Activated CD4-positive, alpha-beta T cell treated with anti-CD3 and anti-CD28 coated beads, Interleukin-2, amount 50 U/mL, for 4 hours (primary cell): Measurements from ENCODE around the gene JMJD7.

Experiments
- DNase-seq, 2 experiments: peaks; one replicate each; pipeline ENCODE4 v3.0.0-alpha.2; 2020

The JMJD7 gene

DNA sequence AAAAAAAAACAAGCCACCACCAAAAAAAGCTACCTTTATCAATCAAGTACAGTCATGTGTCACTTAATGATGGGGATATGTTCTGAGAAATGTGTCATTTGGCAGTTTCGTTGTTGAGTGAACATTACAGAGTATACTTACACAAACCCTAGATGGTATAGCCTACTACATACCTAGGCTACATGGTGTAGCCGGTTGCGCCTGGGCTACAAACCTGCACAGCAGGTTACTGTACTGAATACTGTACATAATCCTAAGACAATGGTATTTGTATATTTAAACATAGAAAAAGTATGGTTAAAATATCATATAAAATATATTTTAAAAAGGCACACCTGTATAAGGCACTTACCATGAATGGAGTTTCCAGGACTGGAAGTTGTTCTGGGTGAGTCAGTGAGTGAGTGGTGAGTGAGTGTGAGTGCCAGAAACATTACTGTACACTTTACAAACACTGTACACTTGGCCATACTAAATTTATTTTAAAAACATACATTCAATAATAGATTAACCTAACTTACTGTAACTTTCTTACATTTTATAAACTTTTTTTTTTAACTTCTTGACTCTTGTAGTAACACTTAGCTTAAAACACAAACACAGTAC is 25.9 kb upstream of the JMJD7 start:
- DNase-seq, result no peak

DNA sequence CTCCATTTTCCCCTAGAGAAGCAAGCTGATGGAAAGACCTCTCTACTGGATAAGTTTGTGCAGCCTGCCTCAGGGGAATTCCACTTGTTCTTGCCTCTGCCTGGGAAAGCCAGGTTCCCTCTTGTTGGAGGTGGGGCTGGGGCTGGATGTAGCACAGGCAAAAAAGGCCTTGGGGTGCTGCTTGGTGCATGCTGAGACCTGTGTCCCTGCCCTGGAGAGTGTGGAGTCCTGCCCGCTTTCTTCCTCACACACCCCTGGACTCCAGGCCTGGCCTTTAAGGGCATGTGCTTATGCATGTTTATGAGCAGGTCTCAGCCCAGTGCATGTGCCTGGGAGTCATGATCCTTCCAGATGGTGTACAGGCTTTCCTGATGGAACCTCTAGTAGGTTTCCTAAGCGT is 23.5 kb upstream of the JMJD7 start:
- DNase-seq, result no peak

DNA sequence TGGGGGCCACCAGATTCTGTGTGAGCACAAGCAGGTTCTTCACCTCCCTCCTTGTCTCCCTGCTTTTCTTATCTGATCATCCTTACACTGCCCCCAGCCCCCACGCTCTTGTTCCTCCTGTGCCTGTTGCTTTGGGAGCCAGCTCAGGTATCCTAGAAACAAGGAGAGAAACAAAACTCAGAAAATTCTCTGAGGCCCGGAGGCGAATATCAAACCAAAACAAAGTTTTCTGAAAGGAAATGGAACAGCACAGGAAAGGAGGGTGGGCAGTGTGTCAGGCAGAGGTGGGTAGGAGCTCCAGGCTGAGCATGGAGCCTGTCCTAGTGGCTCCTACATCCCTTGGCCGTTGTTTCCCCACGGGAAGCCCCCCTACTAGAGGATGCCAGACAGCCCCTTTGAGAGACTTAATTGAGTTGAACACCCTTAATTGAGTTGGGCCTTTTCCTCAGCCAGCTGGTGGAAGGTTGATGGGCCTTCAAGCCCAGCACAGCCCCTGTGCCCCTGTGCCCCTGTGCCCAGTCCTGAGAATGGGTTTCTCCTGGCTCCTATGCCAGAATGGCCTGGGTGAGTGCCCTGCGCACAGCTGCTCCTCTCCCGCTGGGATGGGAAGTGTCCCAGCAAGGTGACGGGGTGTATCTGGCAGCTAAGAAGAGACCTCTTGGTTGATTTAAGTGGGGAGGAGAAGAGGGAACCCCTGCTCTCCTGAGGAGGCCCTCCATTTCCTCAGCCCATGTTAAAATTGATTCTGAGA is 22.8 kb upstream of the JMJD7 start:
- no peak for DNase-seq

DNA sequence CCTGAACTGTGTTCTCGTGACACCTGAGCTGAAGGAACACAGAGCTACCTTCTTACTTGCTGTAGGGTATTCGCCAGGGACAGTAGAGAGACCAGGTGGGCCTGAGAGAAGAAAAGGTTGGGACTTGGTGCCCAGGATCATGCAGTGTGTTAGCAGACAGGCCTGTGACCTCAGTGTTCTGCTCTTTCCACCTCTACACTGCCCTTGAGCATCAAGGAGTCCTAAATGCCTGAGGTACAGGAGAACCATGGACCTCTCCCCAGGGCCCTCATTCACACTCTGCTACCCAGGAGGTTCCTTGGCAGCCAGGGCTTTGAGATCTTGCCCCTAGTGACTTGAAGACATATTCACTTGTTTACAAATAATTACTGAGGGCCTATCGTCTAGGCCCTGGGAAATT is 22.2 kb upstream of the JMJD7 start:
- DNase-seq, result no peak

DNA sequence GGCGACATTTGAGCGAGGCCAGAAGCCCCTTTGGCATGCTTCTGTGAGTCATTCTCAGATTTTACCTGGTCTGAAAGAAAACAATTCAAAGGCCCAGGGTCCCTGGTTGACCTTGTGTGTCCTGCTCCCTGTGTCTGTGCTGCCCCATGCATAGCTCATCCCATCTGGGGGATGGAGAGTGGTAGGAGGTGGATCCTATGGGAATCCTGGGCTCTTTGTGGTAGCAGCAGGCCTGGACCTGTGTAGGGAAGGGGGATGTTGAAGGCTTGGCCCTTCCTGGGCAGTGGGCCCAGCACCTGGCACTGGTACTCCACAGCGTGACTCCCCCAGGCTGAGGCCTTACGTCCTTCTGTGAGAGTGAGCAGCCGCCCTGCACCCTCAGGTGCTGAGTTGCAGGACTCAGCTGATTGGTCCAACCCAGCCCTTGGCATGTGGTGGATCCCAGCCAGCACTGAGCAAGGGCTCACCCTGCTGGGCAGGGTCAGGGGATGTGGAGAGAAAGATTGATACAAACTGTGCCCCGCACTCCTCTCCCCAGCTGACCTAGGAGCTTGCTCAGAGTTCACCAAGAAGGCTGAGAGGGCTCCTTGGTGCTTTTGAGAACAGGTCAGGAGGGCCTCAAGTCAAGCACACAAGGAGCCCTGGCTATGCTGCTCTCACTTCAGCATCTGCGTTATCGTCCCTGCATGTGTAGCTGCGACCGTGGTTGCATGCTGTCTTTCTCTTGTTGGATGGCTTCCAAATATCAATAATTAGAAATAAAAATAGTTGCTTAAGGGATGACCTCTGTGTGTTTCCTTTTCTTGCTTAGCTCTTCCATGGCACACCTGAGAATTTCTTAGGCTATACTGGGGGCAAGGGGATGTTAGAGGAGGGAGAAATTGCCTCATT is 21.4 kb upstream of the JMJD7 start:
- DNase-seq, result no peak

DNA sequence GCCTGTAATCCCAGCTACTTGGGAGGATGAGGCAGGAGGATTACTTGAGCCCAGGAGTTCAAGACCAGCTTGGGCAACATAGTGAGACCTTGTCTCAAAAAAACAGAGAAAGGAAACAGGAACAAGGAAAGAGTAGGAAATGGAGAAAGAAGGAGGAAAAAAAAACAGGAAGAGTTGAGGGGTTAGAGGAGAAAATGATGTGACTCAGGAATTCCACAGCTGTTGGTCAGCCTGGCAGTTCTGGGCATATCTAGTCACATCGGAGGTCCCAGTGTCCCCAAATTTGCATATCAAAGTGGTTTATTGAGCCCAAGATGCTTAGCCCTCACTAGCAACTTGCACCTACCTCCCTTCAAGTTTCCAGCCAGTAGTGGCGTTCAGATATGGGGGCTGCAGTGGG is 18.8 kb upstream of the JMJD7 start:
- no peak for DNase-seq

DNA sequence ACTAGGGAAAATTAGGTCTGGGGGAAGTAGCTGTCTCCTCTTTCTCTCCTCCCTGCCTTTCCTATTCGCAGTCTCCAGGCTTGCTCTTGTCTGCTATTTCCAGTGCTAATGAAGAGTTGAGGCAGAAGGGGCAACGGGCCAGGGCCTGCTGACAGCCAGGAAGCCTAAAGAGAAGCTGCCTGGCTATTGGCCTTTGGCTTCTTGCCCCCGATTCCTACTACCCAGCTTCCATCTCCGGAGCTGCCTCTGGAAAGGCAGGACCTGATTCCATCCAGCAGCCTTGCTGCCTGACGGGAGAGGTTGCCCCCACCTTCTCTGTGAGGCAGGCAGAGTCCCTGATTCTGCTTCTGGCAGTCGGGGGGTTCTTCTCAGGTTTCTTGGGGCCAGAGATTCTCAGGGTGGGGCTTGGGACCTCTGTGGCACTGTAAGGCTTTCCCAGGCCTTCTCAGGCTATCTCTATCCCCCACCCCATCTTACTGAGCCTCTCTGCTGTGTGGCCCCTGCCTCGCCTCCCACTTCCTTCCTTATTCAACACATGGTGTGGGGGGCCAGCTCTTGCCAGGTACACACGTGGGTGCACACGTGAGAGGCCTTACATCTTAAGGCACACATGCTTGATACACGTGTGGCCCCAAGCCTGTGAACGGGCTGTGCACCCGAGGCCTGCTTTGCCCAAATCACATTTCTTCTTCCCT is 18.2 kb upstream of the JMJD7 start:
- no peak for DNase-seq

DNA sequence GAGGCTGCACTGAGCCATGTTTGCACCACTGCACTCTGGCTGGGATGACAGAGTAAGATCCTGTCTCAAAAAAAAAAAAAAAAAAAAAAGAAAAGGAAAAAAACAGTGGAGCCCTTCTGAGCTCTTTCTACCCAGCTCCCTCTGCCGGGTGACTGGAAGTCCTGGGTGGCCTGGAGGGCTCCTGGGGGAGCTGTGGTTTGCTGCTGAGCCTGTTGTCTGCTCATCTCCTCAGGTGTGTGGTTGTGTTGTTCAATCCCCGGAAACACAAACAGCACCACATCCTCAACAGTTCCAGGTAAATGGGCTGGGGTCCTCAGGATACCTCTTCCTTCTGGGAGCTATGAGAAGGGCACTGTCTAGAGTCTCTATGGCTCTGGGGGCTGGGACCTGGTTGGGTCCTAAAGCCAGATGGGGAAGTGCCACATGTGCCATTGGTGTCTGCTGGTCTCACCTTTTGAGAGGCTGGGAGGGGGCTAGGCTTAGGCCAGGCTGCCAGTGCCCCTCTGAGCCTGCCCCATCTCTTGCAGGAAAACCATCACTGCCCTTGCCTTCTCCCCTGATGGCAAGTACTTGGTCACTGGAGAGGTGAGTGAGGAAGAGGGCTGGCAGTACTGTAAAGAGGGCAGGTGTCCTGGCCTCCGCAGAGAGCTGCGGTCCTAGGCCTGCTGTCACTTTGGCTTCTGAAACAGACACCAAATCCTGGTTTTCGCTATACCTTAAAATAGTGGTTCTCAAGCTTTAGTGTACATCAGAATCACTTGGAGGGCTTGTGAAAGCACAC is 17.1 kb upstream of the JMJD7 start:
- no peak for DNase-seq

DNA sequence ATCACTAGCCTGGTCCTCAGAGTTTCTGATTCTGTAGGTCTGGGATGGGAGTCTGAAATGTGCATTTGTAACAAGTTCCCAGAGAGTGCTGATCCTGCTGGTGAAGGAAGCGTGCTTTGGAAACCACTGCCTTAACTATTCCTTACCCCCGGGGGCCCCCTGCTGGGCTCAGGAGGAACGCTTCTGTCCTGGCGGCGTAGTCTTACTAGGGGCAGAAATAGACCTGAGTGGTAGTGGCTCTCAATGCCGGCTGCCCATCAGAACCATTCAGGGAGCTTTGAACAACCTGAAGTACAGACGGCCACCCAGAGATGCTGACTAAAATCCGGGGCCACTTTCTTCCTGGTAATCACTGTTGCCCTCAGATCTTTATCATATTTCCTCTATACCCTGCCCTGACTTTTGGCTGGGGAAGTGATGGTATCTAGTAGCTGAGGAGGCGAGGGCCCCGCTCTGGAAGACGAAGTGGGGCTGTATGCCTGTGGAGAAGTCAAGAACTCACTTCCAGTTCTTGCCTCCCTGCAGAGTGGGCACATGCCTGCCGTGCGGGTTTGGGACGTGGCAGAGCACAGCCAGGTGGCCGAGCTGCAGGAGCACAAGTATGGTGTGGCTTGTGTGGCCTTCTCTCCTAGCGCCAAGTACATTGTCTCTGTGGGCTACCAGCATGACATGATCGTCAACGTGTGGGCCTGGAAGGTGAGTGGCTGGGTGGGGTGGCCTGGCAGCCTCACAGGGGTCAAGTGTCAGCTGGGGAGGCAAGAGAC is 16.3 kb upstream of the JMJD7 start:
- DNase-seq, result peak; percentile 68 to 72

DNA sequence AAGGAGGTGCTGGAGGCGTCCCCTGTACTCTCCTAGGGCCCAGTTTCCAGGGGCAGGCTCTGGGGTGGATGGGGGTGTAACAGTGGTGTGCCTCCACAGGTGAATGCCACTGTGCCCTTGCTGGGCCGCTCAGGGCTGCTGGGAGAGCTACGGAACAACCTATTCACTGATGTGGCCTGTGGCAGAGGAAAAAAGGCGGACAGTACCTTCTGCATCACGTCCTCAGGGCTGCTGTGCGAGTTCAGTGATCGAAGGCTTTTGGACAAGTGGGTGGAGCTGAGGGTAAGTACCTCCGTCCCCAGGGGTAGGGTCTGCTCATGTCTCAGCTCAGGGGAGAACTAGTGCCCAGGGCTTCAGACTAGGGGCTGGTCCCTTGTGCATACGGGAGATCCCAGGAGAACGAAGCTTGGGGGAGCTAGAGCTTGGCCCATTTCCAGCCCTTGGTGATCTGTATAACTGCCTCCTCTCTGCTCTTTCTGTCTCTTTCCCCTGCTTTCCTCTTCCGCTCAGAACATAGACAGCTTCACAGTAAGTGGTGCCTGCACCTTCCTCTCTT is 15.0 kb upstream of the JMJD7 start:
- no peak for DNase-seq

DNA sequence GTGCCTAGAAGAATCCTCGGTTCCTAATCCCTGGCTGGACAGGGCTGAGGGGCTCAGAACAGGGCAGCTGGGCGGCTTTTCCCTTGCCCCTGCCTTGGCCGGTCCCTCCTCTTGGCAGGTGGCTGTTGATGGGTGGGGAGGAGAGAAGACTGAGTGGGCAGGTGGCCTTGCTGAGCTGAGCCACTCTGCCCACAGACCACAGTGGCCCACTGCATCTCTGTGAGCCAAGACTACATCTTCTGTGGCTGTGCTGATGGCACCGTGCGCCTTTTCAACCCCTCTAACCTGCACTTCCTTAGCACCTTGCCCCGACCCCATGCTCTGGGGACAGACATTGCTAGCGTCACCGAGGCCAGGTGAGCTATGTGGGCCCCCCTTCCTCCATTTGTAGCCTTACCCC is 14.5 kb upstream of the JMJD7 start:
- DNase-seq, result no peak

DNA sequence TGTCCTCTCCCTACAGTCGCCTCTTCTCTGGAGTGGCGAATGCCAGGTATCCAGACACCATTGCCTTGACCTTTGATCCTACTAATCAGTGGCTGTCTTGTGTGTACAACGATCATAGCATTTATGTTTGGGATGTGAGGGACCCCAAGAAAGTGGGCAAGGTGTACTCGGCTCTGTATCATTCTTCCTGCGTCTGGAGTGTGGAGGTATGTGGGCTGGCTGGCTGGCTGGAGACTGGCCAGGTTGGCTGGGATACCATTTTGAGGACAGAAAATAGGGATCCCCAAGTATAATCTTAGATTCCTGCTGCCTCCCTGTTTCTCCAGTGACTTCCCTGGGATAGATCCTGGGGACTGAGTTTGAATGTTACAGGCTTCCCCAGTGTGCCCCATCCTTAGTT is 13.4 kb upstream of the JMJD7 start:
- no peak for DNase-seq

DNA sequence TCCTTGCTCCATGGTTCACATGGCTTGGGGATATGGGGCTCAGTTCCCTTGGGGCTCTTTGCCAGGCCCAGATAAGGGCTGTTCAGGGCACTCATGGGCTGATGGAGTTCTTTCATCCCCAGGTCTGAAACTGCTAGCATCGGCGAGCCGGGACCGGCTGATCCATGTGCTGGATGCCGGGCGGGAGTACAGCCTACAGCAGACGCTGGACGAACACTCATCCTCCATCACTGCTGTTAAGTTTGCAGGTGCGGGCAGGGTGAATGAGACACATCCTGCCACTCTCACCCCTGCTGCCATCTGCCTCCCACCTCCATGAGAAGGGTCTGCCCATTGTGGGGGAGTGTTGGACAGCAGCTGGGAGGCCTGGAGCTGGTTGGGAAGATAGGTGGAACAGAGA is 11.1 kb upstream of the JMJD7 start:
- DNase-seq, result no peak

DNA sequence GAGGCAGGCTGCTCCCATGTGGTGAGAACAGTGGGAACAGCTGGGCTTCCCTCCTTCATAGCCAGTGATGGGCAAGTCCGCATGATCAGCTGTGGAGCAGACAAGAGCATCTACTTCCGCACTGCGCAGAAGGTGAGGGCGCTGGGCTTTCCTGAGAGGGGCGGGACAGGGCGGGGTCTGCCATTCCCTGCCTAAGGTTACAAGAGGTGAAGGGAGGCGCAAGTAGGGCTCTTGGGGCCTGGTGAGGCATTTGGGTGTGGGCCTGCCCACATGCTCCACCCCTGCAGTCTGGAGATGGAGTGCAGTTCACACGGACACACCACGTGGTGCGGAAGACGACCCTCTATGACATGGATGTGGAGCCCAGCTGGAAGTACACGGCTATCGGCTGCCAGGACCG is 10.6 kb upstream of the JMJD7 start:
- no peak for DNase-seq

DNA sequence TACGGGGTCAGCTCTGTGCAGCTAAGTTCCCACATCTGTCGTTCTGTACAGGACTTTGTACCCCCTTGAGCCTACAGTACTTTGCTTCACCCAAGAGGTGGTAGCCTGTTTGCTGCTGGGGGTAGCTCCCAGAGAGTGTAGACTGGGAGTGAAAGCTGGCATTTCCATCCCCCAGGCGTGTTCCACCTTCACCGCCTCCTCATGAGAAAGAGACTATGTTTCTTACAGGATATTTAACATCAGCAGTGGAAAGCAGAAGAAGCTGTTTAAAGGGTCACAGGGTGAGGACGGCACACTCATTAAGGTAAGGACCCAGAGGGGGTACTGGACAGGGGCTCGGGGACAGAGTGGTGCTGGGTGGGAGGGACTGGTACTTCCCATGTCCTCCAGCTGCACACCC is 10.1 kb upstream of the JMJD7 start:
- DNase-seq, result no peak

DNA sequence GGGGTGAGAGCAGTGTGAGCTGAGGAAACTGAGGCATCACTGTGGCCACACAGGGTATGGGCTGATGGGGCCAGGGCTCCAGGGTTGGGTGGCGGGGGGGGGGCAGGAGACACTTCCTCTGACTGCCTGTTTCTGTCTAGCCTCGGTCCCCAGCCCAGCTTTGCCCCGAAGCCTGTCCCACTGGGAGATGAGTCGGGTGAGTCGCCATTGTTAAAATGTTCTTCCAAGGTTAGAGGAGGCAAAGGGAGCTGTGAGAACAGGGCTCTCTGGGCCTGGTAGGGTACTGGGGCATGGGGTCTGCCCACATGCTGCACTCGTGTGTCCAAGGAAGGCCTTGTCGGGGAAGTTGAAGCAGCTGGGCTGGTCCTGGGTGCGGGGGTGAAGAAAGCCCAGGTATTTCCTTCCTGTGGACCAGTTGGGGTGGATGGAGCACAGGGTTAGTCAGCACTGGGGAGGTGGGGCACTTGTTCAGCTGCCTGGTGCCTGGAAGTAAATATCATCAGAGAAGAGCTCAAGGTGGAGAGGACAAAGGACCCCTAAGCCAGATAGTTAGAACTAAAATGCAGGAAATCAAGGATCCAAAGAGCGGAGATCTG is 8.3 kb upstream of the JMJD7 start:
- no peak for DNase-seq

DNA sequence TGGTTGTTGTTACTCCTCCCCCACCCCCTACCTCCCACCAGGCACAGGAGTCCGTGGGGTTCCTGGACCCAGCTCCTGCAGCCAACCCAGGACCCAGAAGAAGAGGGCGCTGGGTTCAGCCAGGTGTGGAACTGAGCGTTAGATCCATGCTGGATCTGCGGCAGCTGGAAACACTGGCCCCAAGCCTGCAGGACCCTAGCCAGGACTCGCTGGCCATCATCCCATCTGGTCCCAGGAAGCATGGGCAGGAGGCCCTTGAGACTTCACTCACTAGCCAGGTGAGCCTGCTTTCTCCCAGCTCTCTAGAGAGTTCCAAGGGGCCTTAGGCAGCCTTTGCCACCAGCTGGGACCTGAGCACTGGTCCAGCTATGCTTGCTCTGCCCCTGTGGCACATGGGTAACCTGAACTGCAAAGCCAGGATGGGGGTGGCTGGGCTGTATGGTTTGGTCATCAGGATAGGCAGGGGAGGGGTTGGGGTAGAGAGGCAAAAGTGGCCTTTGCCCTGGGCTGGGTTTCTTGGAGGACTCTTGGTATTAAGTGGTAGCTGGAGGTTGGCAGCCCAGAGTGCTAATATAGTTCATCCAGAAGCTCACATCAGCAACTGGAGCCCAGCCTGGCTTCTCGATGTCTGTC is 7.0 kb upstream of the JMJD7 start:
- DNase-seq, result no peak

DNA sequence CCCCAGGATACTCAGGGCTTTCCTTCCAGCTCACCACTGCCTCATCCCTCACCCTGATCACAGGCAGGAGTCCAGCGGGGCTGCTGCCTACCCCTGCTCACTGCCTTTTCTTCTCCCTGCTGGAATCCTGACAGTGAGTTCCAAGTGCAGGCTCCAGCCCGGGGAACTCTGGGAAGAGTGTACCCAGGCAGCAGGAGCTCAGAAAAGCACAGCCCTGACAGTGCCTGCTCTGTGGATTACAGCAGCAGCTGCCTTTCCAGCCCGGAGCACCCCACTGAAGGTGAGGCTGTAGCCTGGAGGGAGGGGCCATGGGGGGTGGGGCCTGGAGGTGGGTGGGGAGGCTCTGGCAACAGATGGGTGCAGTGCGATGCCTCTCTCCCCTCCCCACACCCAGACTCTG is 6.1 kb upstream of the JMJD7 start:
- no peak for DNase-seq

DNA sequence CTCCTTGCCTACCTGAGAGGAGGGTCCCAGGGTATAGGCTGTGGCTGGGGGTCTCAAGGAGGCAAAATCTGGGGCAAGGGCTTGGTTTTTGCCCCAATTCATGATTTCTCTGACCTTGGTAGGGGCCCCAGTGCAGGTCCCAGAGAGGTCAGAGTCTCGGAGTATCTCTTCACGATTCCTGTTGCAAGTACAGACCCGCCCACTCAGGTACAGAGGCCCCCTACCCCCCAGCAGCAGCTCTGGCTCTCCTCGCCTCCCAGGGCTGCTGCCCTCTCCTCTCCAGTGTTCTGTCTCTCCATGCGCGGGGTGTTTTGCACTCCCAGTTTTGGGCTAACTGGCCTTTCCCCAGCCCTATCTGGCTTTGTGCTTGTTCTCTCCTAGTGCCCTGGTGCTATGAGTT is 5.4 kb upstream of the JMJD7 start:
- no peak for DNase-seq

DNA sequence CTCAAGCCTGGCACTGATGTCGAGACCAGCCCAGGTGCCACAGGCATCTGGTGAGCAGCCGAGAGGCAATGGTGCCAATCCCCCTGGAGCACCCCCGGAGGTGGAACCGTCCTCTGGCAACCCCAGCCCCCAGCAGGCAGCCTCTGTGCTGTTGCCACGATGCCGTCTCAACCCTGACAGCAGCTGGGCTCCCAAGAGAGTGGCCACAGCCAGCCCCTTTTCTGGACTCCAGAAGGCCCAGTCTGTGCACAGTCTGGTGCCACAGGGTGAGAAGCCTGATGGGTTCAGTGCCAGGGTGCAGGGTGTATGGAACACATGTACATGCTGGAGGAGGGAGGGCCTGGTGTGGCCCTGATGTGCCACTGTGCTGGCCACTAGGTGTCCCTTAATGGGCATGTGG is 4.9 kb upstream of the JMJD7 start:
- DNase-seq, result no peak

DNA sequence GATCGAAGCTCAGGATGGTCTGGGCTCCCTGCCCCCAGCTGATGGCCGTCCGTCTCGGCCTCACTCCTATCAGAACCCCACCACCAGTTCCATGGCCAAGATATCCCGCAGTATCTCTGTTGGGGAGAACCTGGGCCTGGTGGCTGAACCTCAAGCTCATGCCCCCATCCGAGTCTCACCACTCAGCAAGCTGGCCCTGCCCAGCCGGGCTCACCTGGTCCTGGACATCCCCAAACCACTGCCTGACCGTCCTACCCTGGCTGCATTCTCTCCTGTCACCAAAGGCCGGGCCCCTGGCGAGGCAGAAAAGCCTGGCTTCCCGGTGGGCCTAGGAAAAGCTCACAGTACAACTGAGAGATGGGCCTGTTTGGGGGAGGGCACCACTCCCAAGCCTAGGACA is 4.4 kb upstream of the JMJD7 start:
- DNase-seq, result no peak
